Smooth muscle cell (in vitro differentiated cells): Measurements from ENCODE around the gene ASAP2. TPM values are rescaled to one million over a fixed set of nuclear protein-coding genes. Genes with fewer than 3 reads are reported as not detected.

ENCODE experiments used
- DNase-seq: peaks from one replicate; lab custom pipeline; 2025; ENCODE audit not compliant: unreplicated experiment; lab: John Stamatoyannopoulos, UW
- H2AFZ ChIP-seq: fragments of 200-600 bp; sonication (generic); 2 replicates; pipeline ENCODE4 v1.6.0; 2016; ENCODE audit warnings: antibody characterized with exemption, low read depth, mild to moderate bottlenecking
- H3F3A ChIP-seq: fragments of 200-600 bp; sonication (generic); 2 replicates; pipeline ENCODE4 v1.6.0; 2017; ENCODE audit warnings: antibody characterized with exemption, low read depth
- H3K27ac ChIP-seq: fragments of 200-600 bp; sonication (generic); 2 replicates; pipeline ENCODE4 v1.5.1; 2016; ENCODE audit warnings: low read depth, mild to moderate bottlenecking
- H3K27me3 ChIP-seq: fragments of 200-600 bp; sonication (generic); 2 replicates; pipeline ENCODE4 v1.6.1; 2016; ENCODE audit warnings: low read depth, mild to moderate bottlenecking
- H3K36me3 ChIP-seq: fragments of 200-600 bp; sonication (generic); 2 replicates; pipeline ENCODE4 v1.5.1; 2016; ENCODE audit warnings: low read depth
- H3K4me1 ChIP-seq: fragments of 200-600 bp; sonication (generic); 2 replicates; pipeline ENCODE4 v1.5.1; 2016; ENCODE audit warnings: low read depth
- H3K4me2 ChIP-seq: fragments of 200-600 bp; sonication (generic); 2 replicates; pipeline ENCODE4 v1.6.0; 2016; ENCODE audit warnings: mild to moderate bottlenecking
- H3K4me3 ChIP-seq: fragments of 200-600 bp; sonication (generic); 2 replicates; pipeline ENCODE4 v1.5.1; 2016; ENCODE audit warnings: mild to moderate bottlenecking
- H3K79me2 ChIP-seq: fragments of 200-600 bp; sonication (generic); 2 replicates; pipeline ENCODE4 v1.6.0; 2016; ENCODE audit warnings: low read depth, mild to moderate bottlenecking
- H3K9ac ChIP-seq: fragments of 200-600 bp; sonication (generic); 2 replicates; pipeline ENCODE4 v1.6.0; 2016; ENCODE audit warnings: low read depth
- H3K9me3 ChIP-seq: fragments of 200-600 bp; sonication (generic); replicated peaks from 2 replicates; pipeline ENCODE4 v1.5.1; 2016; ENCODE audit warnings: low read depth
- H4K20me1 ChIP-seq: fragments of 200-600 bp; sonication (generic); 2 replicates; pipeline ENCODE4 v1.6.0; 2016; ENCODE audit warnings: low read depth
- CTCF ChIP-seq: fragments of 200-600 bp; sonication (generic); IDR thresholded peaks from 2 replicates; pipeline ENCODE4 v1.5.1; 2017; ENCODE audit warnings: borderline replicate concordance, mild to moderate bottlenecking, antibody characterized with exemption; ENCODE audit not compliant: insufficient read depth, poor library complexity, severe bottlenecking
- WGBS: methylation state at CpG from one replicate; pipeline ENCODE4 v1.1.7; 2016; ENCODE audit warnings: low lambda C conversion rate; 5-methylcytosine and 5-hydroxymethylcytosine counted together
- polyA plus RNA-seq: library from polyadenylated mRNA; unstranded; fragments of >200 nt; fragmentation: Nextera tagmentation; extraction: Ambion mirVana; gene quantifications from 2 replicates; pipeline ENCODE4 v1.2.1, GENCODE V29; 2016
- total RNA-seq: library from RNA; depleted of rRNA; stranded (reverse); fragments of >200 nt; gene quantifications from 2 replicates; pipeline ENCODE4 v1.2.3, GENCODE V29; 2014

Gene ASAP2
- total and polyA plus RNA-seq, 2 experiments from 2014 or later = 8.8 to 23.1 TPM

GRCh38 chr2:9179572-9180201 lies 26.9 kb upstream of the ASAP2 start:
- Histone ChIP-seq H3K27me3 (no peaks in the 10 kb centered on the region), H3K27ac (peak overlapping the region; percentile 83), H2AFZ (peak overlapping the region; percentile 51), H3K36me3 (no peaks in the 10 kb centered on the region), H3K4me3 (no peak overlapping the region), H3F3A (peaks cover 13% of the 10 kb centered on the region), H3K4me1 (peaks cover 11% of the 10 kb centered on the region), H4K20me1 (no peaks in the 10 kb centered on the region), H3K79me2 (no peaks in the 10 kb centered on the region), H3K4me2 (peak overlapping the region; percentile 62), H3K9ac (peak overlapping the region; percentile 20), H3K9me3 (no peaks in the 10 kb centered on the region)
- WGBS = 43% methylated on average over 9 of the region's 9 CpGs
- no peak for DNase-seq
- no peak for TF ChIP-seq CTCF

- no peaks in the 10 kb centered on the region for H3K36me3 ChIP-seq
- no peaks in the 10 kb centered on the region for H3K79me2 ChIP-seq
- no peak for TF ChIP-seq CTCF
- no peaks in the 10 kb centered on the region for H3K27me3 ChIP-seq
- H4K20me1 ChIP-seq = no peaks in the 10 kb centered on the region
- no peaks in the 10 kb centered on the region for H3K4me1 ChIP-seq
- no peak for DNase-seq
- WGBS = 80% methylated on average over 9 of the region's 9 CpGs
- no peak overlapping the region for H3K4me3 ChIP-seq
- H3K9me3 ChIP-seq = no peaks in the 10 kb centered on the region
- no peak overlapping the region for H3K9ac ChIP-seq
- H2AFZ ChIP-seq = no peak overlapping the region
- no peak overlapping the region for H3K27ac ChIP-seq
- peaks cover 3% of the 10 kb centered on the region for H3F3A ChIP-seq
- H3K4me2 ChIP-seq = no peak overlapping the region
Observed at GRCh38 chr2:9184361-9184760, 22.3 kb upstream of the ASAP2 start.

- no peak for TF ChIP-seq CTCF
- Histone ChIP-seq H3K79me2 (no peaks in the 10 kb centered on the region), H3K27me3 (no peaks in the 10 kb centered on the region), H2AFZ (no peak overlapping the region), H3F3A (peaks cover 2% of the 10 kb centered on the region), H3K4me2 (no peak overlapping the region), H3K36me3 (no peaks in the 10 kb centered on the region), H3K27ac (no peak overlapping the region), H3K9ac (no peak overlapping the region), H3K4me1 (peaks cover 6% of the 10 kb centered on the region), H3K4me3 (no peak overlapping the region), H3K9me3 (no peaks in the 10 kb centered on the region), H4K20me1 (no peaks in the 10 kb centered on the region)
- WGBS = 65% methylated on average over 2 of the region's 2 CpGs
- DNase-seq = no peak
Observed at GRCh38 chr2:9187620-9188214, 18.9 kb upstream of the ASAP2 start.

GRCh38 chr2:9188823-9189222 lies 17.8 kb upstream of the ASAP2 start:
- Histone ChIP-seq H3K79me2 (no peaks in the 10 kb centered on the region), H3K27me3 (no peaks in the 10 kb centered on the region), H4K20me1 (no peaks in the 10 kb centered on the region), H3K9me3 (no peaks in the 10 kb centered on the region), H2AFZ (no peak overlapping the region), H3K4me3 (no peak overlapping the region), H3K4me2 (no peak overlapping the region), H3F3A (peaks cover 7% of the 10 kb centered on the region), H3K9ac (no peak overlapping the region), H3K36me3 (no peaks in the 10 kb centered on the region), H3K4me1 (peaks cover 6% of the 10 kb centered on the region), H3K27ac (no peak overlapping the region)
- TF ChIP-seq CTCF = no peak
- DNase-seq = no peak
- WGBS = 95% methylated on average over 6 of the region's 6 CpGs
